Activated gamma-delta T cell (primary cell): ENCODE results near the gene SRP14.
"Not testable (repeated sequence)": the region's sequence is repeated elsewhere in the genome, so short reads cannot be mapped to it uniquely, and the experiment has no call there.

Experiments
- DNase-seq: peaks from one replicate; lab custom pipeline; 2025; lab: John Stamatoyannopoulos, UW
- total RNA-seq, 2 donors: gene quantifications; one replicate each; lab custom pipeline; 2026; lab: John Stamatoyannopoulos, UW

The SRP14 gene, protein sequence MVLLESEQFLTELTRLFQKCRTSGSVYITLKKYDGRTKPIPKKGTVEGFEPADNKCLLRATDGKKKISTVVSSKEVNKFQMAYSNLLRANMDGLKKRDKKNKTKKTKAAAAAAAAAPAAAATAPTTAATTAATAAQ
- total RNA-seq, result 84.1 to 129 reads per million in 2 donors

DNA sequence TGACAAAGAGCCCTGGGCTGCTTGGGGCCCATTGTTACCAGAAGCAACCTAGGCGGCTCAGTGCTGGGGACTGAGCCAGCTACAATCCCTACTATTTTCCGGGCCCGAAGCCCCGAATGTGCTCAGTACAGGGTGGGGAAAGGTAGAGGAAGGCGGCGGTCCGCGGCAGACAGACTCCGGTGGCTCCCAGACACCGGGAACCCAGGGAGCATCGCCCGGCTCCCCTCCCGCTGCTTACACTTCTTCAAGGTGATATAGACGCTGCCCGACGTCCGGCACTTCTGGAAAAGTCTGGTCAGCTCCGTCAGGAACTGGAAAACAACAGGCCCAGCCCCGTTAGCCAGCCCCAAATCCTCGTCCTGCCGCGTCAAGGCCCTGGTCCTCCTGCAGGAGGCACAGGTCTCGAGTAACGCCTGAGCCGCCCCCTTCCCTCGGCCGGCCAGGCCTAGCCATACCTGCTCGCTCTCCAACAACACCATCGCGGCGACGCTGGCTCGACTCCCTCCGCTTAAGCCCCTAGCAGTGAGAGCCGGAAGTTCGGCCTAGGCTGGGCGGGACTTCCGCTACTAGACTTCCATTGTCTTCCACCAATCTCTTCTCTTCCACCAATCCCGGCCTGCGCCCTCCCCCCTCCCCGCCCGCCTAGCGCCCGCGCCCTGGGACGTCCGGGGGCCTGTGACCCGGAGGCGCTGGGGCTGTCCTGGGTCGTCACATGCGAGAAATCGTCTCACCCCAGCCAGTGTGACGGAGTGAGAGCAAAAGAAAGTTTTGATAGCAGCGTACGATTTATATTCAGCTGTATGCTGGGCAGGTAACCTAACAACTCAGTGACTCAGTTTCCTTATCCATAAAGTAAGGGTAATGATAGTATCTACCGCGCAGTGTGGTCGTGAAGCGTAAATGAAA is at the start of gene SRP14:
Gene SRP14 (minus strand): TSS at position 544 of the 906 bp plus-strand sequence. CDS start 65 bp downstream, at position 479.
- peak; percentile 89 for DNase-seq

DNA sequence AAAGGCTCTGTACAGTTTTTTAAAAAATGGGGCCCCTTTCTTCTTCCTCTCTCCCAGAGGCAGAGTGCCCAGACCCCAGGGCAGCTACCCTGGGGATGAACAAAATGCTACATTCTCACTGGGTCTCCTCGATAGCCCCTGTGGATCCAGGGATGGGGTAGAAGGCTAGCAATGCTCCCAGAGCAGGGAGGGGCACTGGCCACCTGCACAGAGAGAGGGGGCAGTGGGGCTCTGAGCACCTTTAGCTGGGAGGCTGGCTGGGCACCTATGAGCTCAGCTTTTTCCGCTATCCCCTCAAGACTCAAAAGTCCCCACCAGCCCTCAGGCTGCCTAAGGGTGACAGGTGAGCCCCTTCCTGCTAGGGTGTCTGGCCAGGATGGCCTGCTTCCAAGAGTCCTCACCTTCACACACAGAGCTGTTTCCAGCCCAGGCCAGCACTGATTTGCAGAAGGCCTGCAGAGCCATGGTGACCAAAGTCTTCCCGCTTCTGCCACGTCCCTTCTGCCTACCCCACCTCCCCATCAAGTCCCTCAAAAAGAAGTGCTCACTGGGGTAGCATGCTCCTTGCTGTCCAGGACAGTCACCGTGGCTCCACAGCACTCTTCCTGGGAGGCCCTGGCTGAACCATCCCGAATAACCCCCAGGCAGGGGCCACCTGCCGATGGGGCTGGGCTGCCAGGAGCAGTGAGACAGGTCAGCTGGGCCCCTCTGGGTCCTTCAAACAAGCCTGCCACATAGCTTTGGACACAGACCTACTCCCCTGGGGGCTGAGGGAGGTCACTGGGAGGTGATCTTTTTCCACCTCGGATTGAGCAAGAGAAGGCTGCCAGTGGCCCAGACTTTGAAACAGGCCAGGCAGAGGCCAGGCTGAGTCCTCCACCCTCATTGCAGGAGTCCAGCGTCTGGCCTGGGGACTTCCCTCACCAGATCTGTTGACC is 49.3 kb upstream of the SRP14 start:
- no peak for DNase-seq

DNA sequence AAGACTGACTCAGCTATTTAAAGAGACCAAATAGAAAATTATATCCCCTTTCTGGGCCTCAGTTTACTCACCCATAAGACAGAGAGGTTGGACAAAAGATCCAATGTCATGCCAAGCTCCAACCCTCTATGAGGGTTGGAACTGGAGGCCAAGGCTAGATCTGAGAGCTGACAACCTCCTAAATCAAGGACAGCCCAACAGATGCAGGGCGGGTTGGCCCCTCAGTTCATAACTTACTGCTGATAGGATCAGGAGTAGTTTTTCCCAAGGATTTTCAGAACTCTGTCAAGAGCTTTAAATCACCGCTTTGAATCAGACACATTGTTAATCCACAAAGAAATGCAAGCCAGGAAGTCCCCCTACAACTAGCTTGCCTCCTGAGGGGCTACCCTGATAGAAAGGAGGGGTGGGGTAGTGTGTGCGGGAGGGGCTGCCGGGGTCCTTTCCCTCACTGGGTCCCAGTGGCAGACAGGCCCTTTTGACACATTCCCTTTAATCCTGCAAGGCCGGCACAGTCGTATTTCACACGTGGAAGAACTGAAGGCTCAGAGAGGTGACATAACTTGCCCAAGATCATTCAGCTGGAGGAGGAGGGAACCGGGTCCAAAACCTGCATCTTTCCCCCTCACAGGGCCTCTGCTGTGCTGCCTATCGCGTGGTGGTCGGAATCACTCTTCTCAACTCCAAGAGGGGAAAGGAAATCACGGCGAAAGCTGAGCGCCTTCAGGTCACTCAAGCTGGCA is 48.3 kb upstream of the SRP14 start:
- DNase-seq, result no peak

DNA sequence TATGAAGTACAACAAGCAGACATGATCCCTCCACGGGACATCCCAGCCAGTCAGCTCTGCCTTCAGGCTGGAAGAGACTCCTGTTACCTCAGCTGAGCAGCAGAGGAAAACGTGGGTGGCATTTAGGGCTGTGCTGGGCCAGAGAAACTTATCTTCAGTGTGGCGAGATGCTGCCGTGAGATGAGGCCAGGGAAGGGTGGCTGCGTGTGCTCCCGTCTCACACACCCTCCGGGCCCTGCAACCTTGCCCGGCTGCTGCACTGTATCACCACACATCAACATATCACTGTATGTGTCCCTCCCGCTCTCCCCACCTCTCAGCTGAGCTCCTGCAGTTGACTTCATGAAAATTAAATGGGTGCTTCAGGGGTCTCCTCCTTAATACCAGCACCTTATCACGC is 46.3 kb upstream of the SRP14 start:
- no peak for DNase-seq

DNA sequence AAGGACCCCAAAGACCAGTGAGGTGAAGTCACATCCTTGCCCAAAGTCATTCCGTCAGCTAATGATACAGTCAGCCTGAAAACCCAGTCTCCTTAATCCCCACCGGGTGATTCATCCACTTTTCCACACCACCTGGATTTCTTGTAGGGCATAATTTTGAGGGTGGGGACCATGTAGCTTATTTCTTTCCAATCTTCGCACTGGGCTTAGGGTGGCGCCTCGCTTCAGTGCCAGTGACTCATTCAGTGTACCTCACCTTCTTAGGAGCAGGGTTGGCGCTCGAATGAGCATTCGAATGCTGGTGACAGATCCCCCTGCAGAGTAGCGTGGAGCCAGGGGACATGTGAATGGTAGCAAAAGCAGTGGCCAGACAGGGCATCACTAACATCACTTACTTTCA is 45.7 kb upstream of the SRP14 start:
- DNase-seq, result no peak

DNA sequence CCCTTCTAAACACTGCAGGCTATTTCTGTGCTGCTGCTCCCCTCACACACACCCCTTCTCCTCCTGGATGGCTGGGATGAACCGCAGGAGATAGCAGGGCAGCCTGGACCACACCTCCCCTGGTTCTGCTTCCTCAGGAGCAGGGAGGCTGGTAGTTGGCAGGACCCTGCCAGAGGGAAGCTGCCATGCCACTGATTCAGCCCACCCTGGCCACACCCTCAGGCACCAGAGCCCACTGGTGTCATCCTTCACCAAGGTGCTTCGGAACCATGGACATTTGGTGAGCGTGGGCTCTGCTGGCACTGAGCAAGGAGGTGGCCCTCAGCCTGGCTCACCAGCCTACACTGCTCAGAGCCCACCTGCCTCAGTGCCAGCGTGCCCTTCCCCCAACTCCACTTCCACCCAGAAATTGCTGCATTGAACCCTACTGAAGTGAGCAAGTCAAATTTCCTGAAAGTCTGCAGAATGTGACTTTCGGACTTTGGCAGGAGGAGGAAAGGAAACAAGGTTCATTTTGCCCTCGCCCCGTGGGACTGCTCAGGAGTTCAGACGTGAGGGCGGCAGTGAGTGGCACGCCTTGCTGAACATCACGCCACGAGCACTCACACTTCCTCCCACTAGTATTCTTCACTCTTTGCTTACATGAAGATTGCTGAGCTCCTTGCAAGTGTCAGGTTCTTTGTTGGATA is 43.4 kb upstream of the SRP14 start:
- DNase-seq, result no peak

DNA sequence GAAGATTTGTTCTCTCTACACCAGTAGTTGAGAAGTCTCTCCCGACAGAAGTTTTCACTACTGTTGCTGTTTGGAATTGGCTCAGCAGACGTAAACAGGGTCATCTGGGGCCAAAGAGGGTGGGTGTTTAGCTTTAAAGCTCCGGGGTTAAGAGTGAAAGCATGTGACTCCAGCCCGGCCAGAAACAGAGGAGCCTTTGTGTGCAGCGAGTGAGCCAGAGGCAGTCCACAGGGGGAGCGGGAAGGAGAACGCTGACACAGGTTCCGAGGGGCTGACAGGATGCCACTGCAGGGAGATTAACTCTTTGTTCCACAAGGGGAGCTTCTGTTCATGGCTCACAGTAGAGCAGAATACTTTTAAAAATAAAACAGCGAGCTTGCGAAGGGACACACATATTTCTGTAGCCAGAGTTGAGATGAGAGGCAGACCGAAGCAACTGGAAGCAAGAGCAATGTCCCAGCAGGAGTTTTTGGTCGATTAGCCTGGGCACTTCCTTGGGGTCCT is 42.8 kb upstream of the SRP14 start:
- no peak for DNase-seq

DNA sequence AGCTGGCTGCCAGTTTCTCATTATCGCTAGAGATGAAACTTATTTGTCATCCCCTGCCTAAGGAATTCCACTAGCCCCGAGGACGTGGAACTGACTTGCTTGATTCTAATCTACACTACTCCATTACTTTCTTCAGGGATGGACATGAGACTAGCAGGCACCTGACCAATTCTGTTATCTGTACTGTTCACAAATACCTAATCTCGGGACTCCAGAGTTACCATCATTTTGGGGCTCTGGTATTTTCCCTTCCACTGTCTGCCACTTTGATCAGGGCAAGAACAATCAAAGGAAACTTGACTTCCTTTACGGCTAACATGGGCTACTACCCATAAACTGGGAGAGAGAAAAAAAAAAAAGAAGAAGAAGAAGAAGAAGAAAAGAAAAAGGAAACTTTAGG is 41.9 kb upstream of the SRP14 start:
- no peak for DNase-seq

DNA sequence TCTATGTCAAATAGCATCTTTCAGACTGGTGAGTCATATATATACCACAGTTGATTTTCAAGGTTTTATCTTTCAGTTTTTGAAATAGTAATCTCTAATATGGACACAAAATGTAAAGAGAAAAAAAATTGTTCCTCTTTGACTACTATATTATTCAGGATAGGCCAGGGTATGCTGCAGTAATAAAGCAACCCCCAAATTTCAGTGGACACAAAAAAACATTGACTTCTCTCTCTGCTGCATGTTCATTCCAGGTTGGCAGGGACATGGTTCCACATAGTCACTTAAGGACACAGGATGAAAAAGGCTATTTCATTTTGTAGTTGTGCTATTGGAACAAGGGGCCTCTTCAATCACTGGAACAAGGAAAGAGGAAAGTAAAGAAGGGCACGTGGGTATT is 41.1 kb upstream of the SRP14 start:
- DNase-seq, result no peak

DNA sequence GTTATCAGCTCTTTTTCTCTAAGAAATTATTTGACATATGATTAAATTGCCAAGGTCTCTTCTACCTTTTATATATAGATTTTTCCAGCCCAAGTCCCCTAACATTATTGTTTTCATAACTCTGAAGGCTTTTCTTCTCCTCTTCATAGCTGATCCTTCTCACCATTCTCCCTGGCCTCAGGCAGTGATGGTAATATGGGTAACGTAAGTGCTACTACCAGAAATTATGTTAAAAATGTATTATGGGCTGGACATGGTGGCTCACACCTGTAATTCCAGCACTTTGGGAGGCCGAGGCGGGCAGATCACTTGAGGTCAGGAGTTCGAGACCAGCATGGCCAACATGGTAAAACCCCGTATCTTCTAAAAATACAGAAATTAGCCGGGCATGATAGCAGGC is 40.5 kb upstream of the SRP14 start:
- no peak for DNase-seq

DNA sequence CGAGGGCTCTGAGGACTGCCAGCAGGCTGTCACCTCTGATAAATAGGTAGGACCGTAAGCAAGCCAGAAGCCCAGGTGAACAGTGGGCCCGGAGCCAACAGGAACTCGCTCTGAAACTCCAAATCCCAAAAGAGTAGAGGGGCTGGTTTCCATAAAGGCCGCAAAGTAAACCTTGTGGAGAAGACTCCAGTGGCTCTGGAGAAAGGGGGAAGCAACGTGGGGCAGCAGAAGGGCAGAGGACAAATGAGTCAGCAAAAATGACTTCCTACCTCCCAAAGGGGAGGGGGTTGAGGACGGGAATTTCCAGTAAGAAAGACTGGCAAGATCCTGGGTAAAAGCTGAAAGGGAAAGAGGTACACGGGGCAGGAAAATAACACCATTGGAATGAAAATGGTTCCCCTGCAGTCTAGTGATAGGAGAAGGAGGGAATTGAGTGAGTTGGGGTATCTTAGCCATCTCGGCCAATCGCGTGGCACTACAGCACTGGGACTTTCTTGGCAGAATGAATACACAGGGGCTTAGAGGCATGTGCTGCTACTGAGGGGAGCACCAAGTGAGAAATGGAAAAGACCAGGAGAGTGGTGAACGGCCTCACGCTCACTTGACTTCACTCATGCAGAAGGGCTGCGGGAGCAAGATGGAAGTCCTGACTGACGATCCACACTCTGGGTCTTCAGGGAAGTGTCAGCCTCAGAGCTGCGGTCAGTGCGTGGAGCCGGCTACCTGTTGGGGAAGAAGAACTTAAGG is 36.5 kb upstream of the SRP14 start:
- DNase-seq, result no peak

DNA sequence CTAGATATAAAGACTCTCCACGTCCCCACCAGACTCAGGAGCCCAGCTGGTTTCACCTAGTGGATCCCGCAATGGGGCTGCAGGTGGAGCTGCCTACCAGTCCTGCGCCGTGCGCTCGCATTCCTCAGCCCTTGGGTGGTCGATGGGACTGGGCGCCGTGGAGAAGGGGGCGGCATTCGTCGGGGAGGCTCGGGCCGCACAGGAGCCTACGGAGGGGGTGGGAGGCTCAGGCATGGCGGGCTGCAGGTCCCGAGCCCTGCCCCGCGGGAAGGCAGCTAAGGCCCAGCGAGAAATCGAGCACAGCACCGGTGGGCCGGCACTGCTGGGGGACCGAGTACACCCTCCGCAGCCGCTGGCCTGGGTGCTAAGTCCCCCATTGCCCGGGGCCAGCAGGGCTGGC is 35.7 kb upstream of the SRP14 start:
- DNase-seq, result not testable (repeated sequence)

DNA sequence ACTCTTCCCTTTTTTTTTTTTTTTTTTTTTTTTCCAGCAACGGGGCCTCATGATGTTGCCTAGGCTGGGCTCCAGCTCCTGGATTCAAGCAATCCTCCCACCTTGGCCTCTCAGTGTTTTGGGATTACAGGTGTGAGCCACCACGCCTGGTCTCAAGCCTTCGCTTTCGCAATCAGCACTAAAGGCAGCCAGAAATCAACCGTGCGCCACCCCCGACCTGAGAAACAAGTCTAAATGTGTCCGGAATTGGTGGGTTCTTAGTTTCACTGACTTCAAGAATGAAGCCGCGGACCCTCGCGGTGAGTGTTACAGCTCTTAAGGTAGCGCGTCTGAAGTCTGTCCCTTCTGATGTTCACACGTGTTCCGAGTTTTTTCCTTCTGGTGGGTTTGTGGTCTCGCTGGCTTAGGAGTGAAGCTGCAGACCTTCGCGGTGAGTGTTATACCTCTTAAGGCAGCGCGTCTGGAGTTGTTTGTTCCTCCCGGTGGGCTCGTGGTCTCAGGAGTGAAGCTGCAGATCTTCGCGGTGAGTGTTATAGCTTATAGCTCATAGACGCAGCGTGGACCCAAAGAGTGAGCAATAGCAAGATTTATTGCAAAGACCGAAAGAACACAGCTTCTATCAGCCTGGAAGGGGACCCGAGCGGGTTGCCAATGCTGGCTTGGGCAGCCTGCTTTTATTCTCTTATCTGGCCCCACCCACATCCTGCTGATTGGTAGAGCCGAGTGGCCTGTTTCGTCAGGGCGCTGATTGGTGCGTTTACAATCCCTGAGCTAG is 34.9 kb upstream of the SRP14 start:
- DNase-seq, result not testable (repeated sequence)

DNA sequence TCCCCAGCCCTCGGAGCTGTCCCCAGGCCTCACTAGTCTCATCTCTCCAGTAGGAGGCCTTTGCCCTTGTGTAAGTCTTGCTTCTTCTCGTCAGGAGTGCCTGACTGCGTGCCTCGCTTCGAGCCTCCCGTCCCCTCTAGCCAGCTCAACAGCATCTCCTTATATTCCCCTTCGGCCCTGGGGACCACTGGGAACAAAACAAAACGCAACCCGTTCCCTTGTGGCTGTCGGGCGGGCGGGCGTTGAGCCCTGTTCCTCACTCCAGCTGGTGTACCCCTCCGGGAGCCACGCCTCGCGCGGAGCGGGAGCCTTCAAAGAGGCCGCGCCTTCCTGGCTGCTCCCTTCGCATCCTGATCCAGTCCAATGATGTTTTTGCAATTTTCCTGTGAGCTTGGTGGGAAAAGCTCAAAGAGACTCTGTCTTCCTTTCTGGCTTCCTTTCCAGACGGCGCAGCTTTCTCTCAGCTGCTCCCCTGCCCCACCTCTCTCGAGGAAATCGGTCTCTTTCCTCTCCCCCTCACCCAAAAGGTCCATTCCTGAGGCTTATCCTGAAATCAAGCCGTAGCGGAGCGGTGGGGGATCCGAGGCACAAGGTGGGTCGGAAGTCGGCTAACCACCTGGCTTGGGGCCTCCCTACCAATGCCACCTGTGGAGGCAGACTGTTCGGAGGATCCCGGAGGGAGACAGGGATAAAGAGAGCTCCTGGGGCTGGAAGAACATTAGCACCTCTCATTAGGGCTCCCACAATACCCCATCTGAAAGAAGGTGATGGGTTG is 33.4 kb upstream of the SRP14 start:
- DNase-seq, result no peak

DNA sequence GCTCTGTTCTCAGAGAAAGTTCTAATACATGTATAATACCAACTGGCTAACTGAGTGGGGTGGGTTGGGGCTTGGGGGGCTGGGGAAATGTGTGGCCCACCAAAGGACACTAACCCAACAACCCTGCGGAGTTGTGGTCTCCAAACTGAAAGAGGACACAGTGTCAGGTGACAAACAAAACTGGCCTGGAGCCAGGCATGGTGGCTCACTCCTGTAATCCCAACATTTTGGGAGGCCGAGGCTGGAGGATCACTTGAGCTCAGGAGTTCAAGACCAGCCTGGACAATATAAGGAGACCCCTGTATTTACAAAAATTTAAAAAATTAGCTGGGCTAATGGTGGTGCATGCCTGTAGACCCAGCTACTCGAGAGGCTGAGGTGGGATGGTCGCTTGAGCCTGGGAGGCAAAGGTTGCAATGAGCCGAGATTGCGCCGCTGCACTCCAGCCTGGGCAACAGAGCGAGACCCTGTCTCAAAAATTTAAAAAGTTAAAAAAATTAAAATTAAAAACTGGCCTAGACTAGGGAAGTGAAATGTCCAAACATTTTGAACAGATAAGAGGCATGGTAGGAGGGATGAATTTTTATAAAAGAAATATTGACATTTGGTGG is 31.7 kb upstream of the SRP14 start:
- DNase-seq, result no peak

DNA sequence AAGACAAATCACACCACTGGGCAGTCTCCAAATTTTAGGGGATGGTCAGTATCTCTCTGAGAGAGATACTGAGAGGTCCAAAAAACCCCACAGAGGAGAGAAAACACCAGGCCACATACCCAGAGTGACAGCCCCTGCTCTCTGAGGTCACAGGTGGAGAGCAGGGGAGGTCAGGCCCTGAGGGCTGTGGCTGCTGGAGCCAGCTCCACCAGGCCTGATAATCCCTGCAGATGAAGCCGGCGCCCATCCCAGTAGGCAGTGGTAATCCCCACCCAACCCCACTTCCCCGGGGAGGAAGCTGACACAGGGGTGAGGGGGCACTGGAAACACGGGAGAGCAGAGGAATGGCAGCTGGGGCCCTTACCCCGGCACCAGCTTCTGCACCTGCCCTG is 31.2 kb upstream of the SRP14 start:
- no peak for DNase-seq

DNA sequence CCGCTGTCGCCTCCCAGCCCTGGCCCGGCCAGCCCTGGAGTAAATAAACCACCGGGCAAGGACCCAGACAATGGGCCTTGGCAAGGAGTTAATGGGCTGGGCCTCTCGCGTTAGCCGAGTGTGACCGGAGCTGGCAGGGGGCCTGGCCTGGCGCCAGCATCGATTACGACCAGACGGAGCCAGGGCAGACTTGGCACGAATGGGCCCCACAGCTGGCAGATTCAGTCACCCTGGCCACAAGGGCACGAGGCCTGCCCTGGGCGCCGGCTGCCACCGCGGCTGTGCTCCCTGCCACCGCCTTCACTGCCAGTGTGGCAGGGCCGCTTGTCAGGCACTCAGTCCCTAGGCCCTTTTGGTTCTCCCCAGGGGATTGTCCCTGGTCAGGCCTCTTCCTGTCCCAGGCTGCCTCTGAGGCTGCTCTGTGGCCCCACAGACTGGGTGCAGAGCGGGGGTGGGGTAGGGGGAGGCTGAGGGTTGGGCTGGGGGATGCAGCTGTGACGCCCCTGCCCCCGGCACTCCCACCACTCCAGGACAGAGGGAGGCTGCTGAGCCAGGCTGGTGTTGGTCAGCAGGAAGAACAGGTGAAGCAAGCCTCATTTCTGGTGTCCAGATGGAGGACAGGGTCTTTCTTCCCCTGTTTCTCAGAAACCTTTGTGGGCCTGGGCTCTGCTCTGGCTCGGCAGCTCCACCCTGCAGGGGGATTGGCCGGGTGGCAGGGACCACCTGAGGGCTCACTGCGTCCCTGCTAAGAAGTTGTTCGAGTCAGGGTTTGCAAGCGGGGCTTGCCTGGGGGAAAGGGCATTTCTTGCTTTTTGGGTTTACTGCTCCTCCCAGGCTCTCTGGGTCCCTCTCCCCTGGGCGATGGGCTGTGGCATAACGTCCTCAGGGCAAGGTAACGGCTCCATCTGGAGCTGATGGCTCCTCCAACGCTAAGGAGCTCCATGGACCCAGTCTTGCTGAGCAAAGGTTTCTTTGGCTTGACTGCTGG is 30.5 kb upstream of the SRP14 start:
- no peak for DNase-seq
